PC-9 (cell line): ENCODE results near the gene TERT. TPM values are rescaled to one million over a fixed set of nuclear protein-coding genes. Genes with fewer than 3 reads are reported as not detected.

Experiments
- BruUV-seq: library from RNA; stranded (reverse); fragments of 400-500 nt; replicated peaks from 2 replicates; lab custom pipeline; 2021; lab: Mats Ljungman, UMichigan
- CTCF ChIA-PET: fragments of 300-600 bp; sonication (Branson Sonifier 250); formaldehyde crosslinking; loops from one replicate; lab custom pipeline; 2022; ENCODE audit warnings: antibody characterized with exemption; lab: Charles Lee
- POLR2A ChIA-PET: fragments of 300-600 bp; sonication (Branson Sonifier 250); formaldehyde crosslinking; loops from one replicate; lab custom pipeline; 2022; ENCODE audit warnings: antibody characterized with exemption; ENCODE audit not compliant: unreplicated experiment; lab: Charles Lee
- DNase-seq, 2 experiments: peaks; one replicate each; pipeline versions ENCODE4 v3.0.0 to v3.0.0-alpha.2; 2015 to 2022; ENCODE audit warnings: mixed read lengths in 1 of 2
- H2AFZ ChIP-seq: fragments of 200-600 bp; sonication (generic); 2 replicates; pipeline ENCODE4 v1.8.1; 2017; ENCODE audit warnings: antibody characterized with exemption
- H3F3A ChIP-seq: fragments of 200-600 bp; sonication (generic); 2 replicates; pipeline ENCODE4 v1.8.1; 2017; ENCODE audit warnings: antibody characterized with exemption, mild to moderate bottlenecking, low read depth; ENCODE audit not compliant: insufficient read depth
- H3K27ac ChIP-seq: fragments of 200-600 bp; sonication (generic); 2 replicates; pipeline ENCODE4 v1.6.1; 2016; ENCODE audit warnings: mixed run types
- H3K27me3 ChIP-seq: fragments of 200-600 bp; sonication (generic); 2 replicates; pipeline ENCODE4 v1.6.1; 2016; ENCODE audit warnings: low read depth, mixed run types; ENCODE audit not compliant: insufficient read depth
- H3K36me3 ChIP-seq: fragments of 200-600 bp; sonication (generic); 2 replicates; pipeline ENCODE4 v1.6.1; 2016; ENCODE audit warnings: low read depth, mixed run types
- H3K4me1 ChIP-seq: fragments of 200-600 bp; sonication (generic); replicated peaks from 2 replicates; pipeline ENCODE4 v1.6.1; 2016; ENCODE audit warnings: mixed run types; ENCODE audit not compliant: insufficient read depth
- H3K4me2 ChIP-seq: fragments of 200-600 bp; sonication (generic); 2 replicates; pipeline ENCODE4 v1.6.1; 2017; ENCODE audit warnings: mixed run types
- H3K4me3 ChIP-seq: fragments of 200-600 bp; sonication (generic); 2 replicates; pipeline ENCODE4 v1.6.1; 2016; ENCODE audit warnings: mixed run types
- H3K79me2 ChIP-seq: fragments of 200-600 bp; sonication (generic); 2 replicates; pipeline ENCODE4 v1.6.1; 2017; ENCODE audit warnings: low read depth, mixed run types
- H3K9me2 ChIP-seq: fragments of 200-600 bp; sonication (generic); 2 replicates; pipeline ENCODE4 v1.8.1; 2017; ENCODE audit warnings: mild to moderate bottlenecking; ENCODE audit not compliant: insufficient read depth
- H3K9me3 ChIP-seq: fragments of 200-600 bp; sonication (generic); 2 replicates; pipeline ENCODE4 v1.8.1; 2016; ENCODE audit warnings: low read depth; ENCODE audit not compliant: insufficient read depth
- H4K20me1 ChIP-seq: fragments of 200-600 bp; sonication (generic); 2 replicates; pipeline ENCODE4 v1.8.1; 2017; ENCODE audit not compliant: insufficient read depth
- CTCF ChIP-seq: fragments of 200-600 bp; sonication (generic); conservative IDR thresholded peaks from 2 replicates; pipeline ENCODE4 v1.6.1; 2017; ENCODE audit warnings: mixed run types, antibody characterized with exemption, mild to moderate bottlenecking, moderate library complexity
- EZH2 ChIP-seq: fragments of 200-600 bp; sonication (generic); IDR thresholded peaks from 2 replicates; pipeline ENCODE4 v1.8.0; 2017; ENCODE audit warnings: antibody characterized with exemption, low read depth
- intact Hi-C: fragments of 100-400 bp; cut with micrococcal nuclease; formaldehyde crosslinking; loops from one replicate; pipeline ENCODE4 v1.10.0; 2022; ENCODE audit not compliant: unreplicated experiment
- total RNA-seq: library from RNA; stranded (reverse); gene quantifications from 2 replicates; pipeline ENCODE4 v1.2.3, GENCODE V29; 2021

The TERT gene
- total RNA-seq, 1 experiment from 2014 or later: 0.74 TPM

- no peaks in the 10 kb centered on the region for H3F3A ChIP-seq
- BruUV-seq: no TSS peak
Measured at GRCh38 chr5:1242733-1243486, 52.0 kb downstream of the TERT start.

GRCh38 chr5:1241509-1242080 lies 53.3 kb downstream of the TERT start:
- H3K27ac ChIP-seq: no peak overlapping the region
- CTCF ChIA-PET: no interaction called here
- no peaks in the 10 kb centered on the region for H3K79me2 ChIP-seq
- DNase-seq: no peak
- H3K4me2 ChIP-seq: no peak overlapping the region
- peaks cover 98% of the 10 kb centered on the region for H3K27me3 ChIP-seq
- H3F3A ChIP-seq: no peaks in the 10 kb centered on the region
- no peaks in the 10 kb centered on the region for H3K36me3 ChIP-seq
- no peaks in the 10 kb centered on the region; the same call in 1 of the 2 replicates for H4K20me1 ChIP-seq
- H3K9me2 ChIP-seq: no peaks in the 10 kb centered on the region
- TF ChIP-seq CTCF: no peak
- TF ChIP-seq EZH2: peak; percentile 99
- intact Hi-C loops: no loop called here
- H3K9me3 ChIP-seq: no peaks in the 10 kb centered on the region
- H3K4me3 ChIP-seq: no peak overlapping the region
- no TSS peak for BruUV-seq
- POLR2A ChIA-PET: no interaction called here
- no peak overlapping the region for H2AFZ ChIP-seq
- no peaks in the 10 kb centered on the region for H3K4me1 ChIP-seq

More at GRCh38 chr5:1242733-1243486, 52.0 kb downstream of the TERT start:
- Histone ChIP-seq H3K27me3 (peaks cover 98% of the 10 kb centered on the region), H3K4me1 (no peaks in the 10 kb centered on the region), H2AFZ (no peak overlapping the region), H3K9me3 (no peaks in the 10 kb centered on the region), H3K36me3 (no peaks in the 10 kb centered on the region), H3K4me2 (no peak overlapping the region), H4K20me1 (no peaks in the 10 kb centered on the region; the same call in 1 of the 2 replicates), H3K4me3 (no peak overlapping the region), H3K9me2 (no peaks in the 10 kb centered on the region), H3K79me2 (no peaks in the 10 kb centered on the region), H3K27ac (no peak overlapping the region)
- DNase-seq: no peak
- intact Hi-C loops: no loop called here
- TF ChIP-seq EZH2 (peak; percentile 97), CTCF (no peak)
- ChIA-PET POLR2A (no interaction called here), CTCF (no interaction called here)

- H3K27ac ChIP-seq: no peak overlapping the region
- H3K4me2 ChIP-seq: no peak overlapping the region
- no peaks in the 10 kb centered on the region for H3K36me3 ChIP-seq
- POLR2A ChIA-PET: no interaction called here
- peaks cover 98% of the 10 kb centered on the region for H3K27me3 ChIP-seq
- TF ChIP-seq CTCF (no peak), EZH2 (no peak)
- no peaks in the 10 kb centered on the region; the same call in 1 of the 2 replicates for H4K20me1 ChIP-seq
- DNase-seq: no peak
- intact Hi-C loops: no loop called here
- H3K4me3 ChIP-seq: no peak overlapping the region
- BruUV-seq: no TSS peak
- H3K9me3 ChIP-seq: peaks cover 8% of the 10 kb centered on the region
- no peaks in the 10 kb centered on the region for H3F3A ChIP-seq
- CTCF ChIA-PET: no interaction called here
- H2AFZ ChIP-seq: no peak overlapping the region
- no peaks in the 10 kb centered on the region for H3K4me1 ChIP-seq
- H3K9me2 ChIP-seq: no peaks in the 10 kb centered on the region
- no peaks in the 10 kb centered on the region for H3K79me2 ChIP-seq
Measured at GRCh38 chr5:1240496-1241260, 54.2 kb downstream of the TERT start.
